Measurements from ENCODE around the gene PSME3IP1. TPM values are rescaled to one million over a fixed set of nuclear protein-coding genes. Genes with fewer than 3 reads are reported as not detected.

Gene PSME3IP1
- total RNA-seq, 1 experiment from 2014 or later, result 45.6 TPM

DNA sequence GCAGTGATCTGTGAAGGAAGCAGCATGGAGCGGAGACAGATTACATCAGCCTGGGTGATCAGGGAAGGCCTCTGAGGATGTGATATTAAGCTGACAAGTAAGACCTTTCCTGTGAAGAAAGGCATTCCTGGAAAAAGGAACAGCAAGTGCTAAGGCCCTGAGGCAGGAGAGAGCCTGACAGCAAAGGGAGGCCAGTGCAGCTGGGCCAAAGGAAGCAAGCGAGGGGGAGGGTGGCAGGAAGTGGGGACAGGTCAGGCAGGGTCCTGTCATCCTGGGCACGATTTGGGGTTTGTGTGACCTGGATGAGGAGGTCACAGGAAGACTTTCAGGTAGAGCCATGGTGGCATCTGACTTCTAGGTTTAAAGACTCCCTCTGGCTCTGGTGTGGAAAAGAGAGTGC, 81.1 kb downstream of the PSME3IP1 start:
- CTCF ChIA-PET, result no interaction called here

DNA sequence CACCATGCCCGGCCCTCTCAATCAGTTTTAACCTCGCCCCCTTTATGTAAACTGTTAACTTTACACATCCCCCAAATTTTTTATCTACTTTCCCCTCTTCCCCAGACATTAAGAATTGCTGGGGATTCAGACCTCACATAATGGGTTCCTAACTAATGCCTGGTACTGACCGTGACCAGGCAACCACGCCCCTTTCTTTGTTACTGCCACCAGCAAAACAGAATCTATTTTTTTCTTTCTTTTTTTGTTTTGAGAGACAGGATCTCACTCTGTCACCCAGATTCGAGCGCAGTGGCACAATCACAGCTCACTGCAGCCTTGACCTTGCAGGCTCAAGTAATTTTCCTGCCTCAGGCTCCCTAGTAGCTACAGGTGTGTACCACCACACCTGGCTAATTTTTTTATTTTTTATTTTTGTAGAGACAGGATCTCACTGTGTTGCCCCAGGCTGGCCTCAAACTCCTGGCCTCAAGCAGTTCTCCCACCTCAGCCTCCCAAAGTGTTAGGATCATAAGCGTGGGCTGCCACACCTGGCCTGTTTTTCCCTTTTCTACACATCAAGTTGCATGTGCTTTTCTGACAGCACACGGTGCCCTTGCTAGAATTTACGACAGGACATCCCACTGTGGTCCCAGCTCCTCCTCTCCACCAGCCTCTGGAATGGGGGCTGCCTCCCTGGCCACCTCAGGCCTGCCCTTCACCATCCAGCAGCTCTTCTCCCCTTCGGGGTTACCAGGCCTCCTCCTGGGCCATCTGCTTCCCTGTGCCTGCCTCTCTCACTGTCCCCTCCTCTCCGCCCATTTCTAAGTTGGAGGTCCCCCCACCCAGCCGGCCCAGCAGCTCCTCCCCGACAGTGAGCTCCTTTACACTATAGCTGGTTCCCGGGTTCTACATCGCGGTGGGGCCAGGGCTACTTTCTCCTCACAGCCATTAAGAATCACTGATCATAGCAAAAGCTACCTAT, 82.7 kb downstream of the PSME3IP1 start:
- Histone ChIP-seq H3K9ac (ENCODE audit: low read length) (no peak overlapping the region), H3K27me3 (ENCODE audit: low read length) (no peaks in the 10 kb centered on the region), H3K4me3 (ENCODE audit: low read length) (no peak overlapping the region), H3K9me2 (replicated peaks; ENCODE audit: low read length) (no peaks in the 10 kb centered on the region), H3K4me2 (ENCODE audit: low read length) (no peak overlapping the region), H2AFZ (ENCODE audit: low read length) (no peak overlapping the region), H3K79me2 (ENCODE audit: low read length) (no peaks in the 10 kb centered on the region), H4K20me1 (ENCODE audit: low read length) (no peaks in the 10 kb centered on the region), H3F3A (ENCODE audit: low read length, unreplicated experiment) (no peaks in the 10 kb centered on the region), H3K27ac (ENCODE audit: low read length) (no peak overlapping the region), H3K9me3 (ENCODE audit: low read length) (no peaks in the 10 kb centered on the region), H3K4me1 (ENCODE audit: insufficient read depth, low read length) (0 out of 2 replicates have a peak, but pooled peaks cover 7% of the 10 kb centered on the region), H3K36me3 (ENCODE audit: low read depth, low read length) (no peaks in the 10 kb centered on the region)
- no peak for TF ChIP-seq EZH2phosphoT487 (IDR thresholded peaks at IDR 0.05; ENCODE audit: borderline replicate concordance, low read length)
- TF ChIP-seq EZH2 (IDR thresholded peaks at IDR 0.05; ENCODE audit: low read length, unreplicated experiment), result no peak
- TF ChIP-seq, protein P1, sequence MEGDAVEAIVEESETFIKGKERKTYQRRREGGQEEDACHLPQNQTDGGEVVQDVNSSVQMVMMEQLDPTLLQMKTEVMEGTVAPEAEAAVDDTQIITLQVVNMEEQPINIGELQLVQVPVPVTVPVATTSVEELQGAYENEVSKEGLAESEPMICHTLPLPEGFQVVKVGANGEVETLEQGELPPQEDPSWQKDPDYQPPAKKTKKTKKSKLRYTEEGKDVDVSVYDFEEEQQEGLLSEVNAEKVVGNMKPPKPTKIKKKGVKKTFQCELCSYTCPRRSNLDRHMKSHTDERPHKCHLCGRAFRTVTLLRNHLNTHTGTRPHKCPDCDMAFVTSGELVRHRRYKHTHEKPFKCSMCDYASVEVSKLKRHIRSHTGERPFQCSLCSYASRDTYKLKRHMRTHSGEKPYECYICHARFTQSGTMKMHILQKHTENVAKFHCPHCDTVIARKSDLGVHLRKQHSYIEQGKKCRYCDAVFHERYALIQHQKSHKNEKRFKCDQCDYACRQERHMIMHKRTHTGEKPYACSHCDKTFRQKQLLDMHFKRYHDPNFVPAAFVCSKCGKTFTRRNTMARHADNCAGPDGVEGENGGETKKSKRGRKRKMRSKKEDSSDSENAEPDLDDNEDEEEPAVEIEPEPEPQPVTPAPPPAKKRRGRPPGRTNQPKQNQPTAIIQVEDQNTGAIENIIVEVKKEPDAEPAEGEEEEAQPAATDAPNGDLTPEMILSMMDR (conservative IDR thresholded peaks at IDR 0.05; ENCODE audit: low read depth, low read length), result no peak
- BruUV-seq (replicated peaks), result no TSS peak
- ATAC-seq (no peak), DNase-seq (no peak)
- intact Hi-C loops (cut with micrococcal nuclease), result no loop called here
- ChIA-PET POLR2A (ENCODE audit: unreplicated experiment) (no interaction called here), CTCF (no interaction called here)

More for the DNA sequence above, 81.1 kb downstream of the PSME3IP1 start:
- POLR2A ChIA-PET (ENCODE audit: unreplicated experiment), result no interaction called here
- no peaks in the 10 kb centered on the region for H3F3A ChIP-seq (ENCODE audit: low read length, unreplicated experiment)
- H2AFZ ChIP-seq (ENCODE audit: low read length), result no peak overlapping the region
- no peaks in the 10 kb centered on the region for H3K9me2 ChIP-seq (replicated peaks; ENCODE audit: low read length)
- no peak for TF ChIP-seq EZH2phosphoT487 (IDR thresholded peaks at IDR 0.05; ENCODE audit: borderline replicate concordance, low read length)
- no peak for TF ChIP-seq EZH2 (IDR thresholded peaks at IDR 0.05; ENCODE audit: low read length, unreplicated experiment)
- TF ChIP-seq, protein P1 (conservative IDR thresholded peaks at IDR 0.05; ENCODE audit: low read depth, low read length), result no peak
- H3K4me2 ChIP-seq (ENCODE audit: low read length), result no peak overlapping the region
- no peaks in the 10 kb centered on the region for H3K36me3 ChIP-seq (ENCODE audit: low read depth, low read length)
- intact Hi-C loops (cut with micrococcal nuclease), result no loop called here
- H3K9ac ChIP-seq (ENCODE audit: low read length), result no peak overlapping the region
- ATAC-seq (no peak), DNase-seq (no peak)
- H3K9me3 ChIP-seq (ENCODE audit: low read length), result no peaks in the 10 kb centered on the region
- no peaks in the 10 kb centered on the region for H3K79me2 ChIP-seq (ENCODE audit: low read length)
- BruUV-seq (replicated peaks), result no TSS peak
- no peaks in the 10 kb centered on the region for H4K20me1 ChIP-seq (ENCODE audit: low read length)
- H3K4me1 ChIP-seq (ENCODE audit: insufficient read depth, low read length), result 0 out of 2 replicates have a peak, but pooled peaks cover 7% of the 10 kb centered on the region
- H3K27ac ChIP-seq (ENCODE audit: low read length), result no peak overlapping the region
- no peaks in the 10 kb centered on the region for H3K27me3 ChIP-seq (ENCODE audit: low read length)
- H3K4me3 ChIP-seq (ENCODE audit: low read length), result no peak overlapping the region

Other genes with a start within 250 kb of the PSME3IP1 start
- not detected in 2 replicates for gene CETP, start 224.1 kb downstream of the PSME3IP1 start, total RNA-seq (2014; rRNA removed)
- gene NLRC5, start 196.5 kb downstream of the PSME3IP1 start, total RNA-seq (2014; rRNA removed), result 0.98 and 4.4 TPM in 2 replicates
- 14.5 and 18.1 TPM in 2 replicates for gene CPNE2, start 93.5 kb downstream of the PSME3IP1 start, total RNA-seq (2014; rRNA removed)
- 17.5 and 18.3 TPM in 2 replicates for gene RSPRY1, start 290 bp upstream of the PSME3IP1 start, total RNA-seq (2014; rRNA removed)
- 35.3 and 38.4 TPM in 2 replicates for gene ARL2BP, start 59.2 kb upstream of the PSME3IP1 start, total RNA-seq (2014; rRNA removed)
- 0.35 and 1.6 TPM in 2 replicates for gene PLLP, start 98.6 kb upstream of the PSME3IP1 start, total RNA-seq (2014; rRNA removed)
- gene CCL22, start 172.7 kb upstream of the PSME3IP1 start, total RNA-seq (2014; rRNA removed), result not detected in 2 replicates
- gene CX3CL1, start 186.5 kb upstream of the PSME3IP1 start, total RNA-seq (2014; rRNA removed), result 0.35 TPM in 1 of 2 replicates, not detected in the other
- not detected in 2 replicates for gene CCL17, start 218.7 kb upstream of the PSME3IP1 start, total RNA-seq (2014; rRNA removed)

All from PC-3 (cell line).